AG09309 (cell line): ENCODE results near the gene RILPL1.

Source experiments
- DNase-seq: peaks from one replicate; pipeline ENCODE4 v3.0.0-alpha.2; 2010; ENCODE audit warnings: low read depth
- H3K4me3 ChIP-seq: 2 replicates; pipeline ENCODE4 v1.5.1; 2011; ENCODE audit warnings: mild to moderate bottlenecking, low read depth, low read length, moderate library complexity; ENCODE audit not compliant: control insufficient read depth
- CTCF ChIP-seq: IDR thresholded peaks from 2 replicates; pipeline ENCODE4 v1.5.1; 2011; ENCODE audit warnings: mild to moderate bottlenecking, low read depth, low read length, inconsistent platforms; ENCODE audit not compliant: insufficient read depth, control insufficient read depth; ENCODE audit errors: missing control alignments

Gene RILPL1

DNA sequence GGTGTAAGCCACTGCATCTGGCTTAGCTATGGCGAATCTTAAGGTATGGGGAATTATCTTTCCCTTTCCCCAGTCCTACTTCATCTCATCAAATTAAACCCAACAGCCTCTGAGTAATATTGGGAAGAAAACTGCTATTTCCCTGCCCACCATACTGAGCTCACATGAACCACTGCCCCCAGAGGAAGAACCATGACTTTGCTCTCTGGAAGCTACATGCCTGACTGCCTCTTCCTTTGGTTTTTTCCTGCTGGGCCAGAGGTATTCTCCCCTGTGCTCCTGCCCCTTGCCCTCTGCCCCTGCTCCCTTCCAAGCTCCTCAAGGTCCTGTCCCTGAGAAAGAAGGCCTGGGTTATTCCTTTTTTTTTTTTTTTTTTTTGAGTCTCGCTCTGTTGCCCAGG lies 112.2 kb downstream of the RILPL1 start:
- DNase-seq, result no peak
- TF ChIP-seq CTCF, result no peak
- no peak overlapping the region for H3K4me3 ChIP-seq
